Thoracic aorta (tissue), 2 donors: ENCODE results near the gene CREB3L2. TPM values are rescaled to one million over a fixed set of nuclear protein-coding genes. Genes with fewer than 3 reads are reported as not detected.
A peak's percentile ranks its signal among the peaks of the same experiment; 100 is the strongest.

Experiments used
- ATAC-seq: fragments of 150-250 bp; one replicate; pipeline ENCODE4 v1.8.0; 2017; ENCODE audit warnings: low read depth; ENCODE audit not compliant: insufficient number of reproducible peaks, low FRiP score
- DNase-seq: peaks from one replicate; pipeline ENCODE4 v3.0.0-alpha.2; 2020; ENCODE audit warnings: low spot score
- H3K27ac ChIP-seq, 2 donors: fragments of 200-600 bp; sonication (generic); 1 replicate in 1 of 2; 2 replicates in 1 of 2; pipeline ENCODE4 v1.5.1; 2016; ENCODE audit warnings: mild to moderate bottlenecking in 2 of 2, moderate library complexity in 2 of 2
- H3K27me3 ChIP-seq: fragments of 200-600 bp; sonication (generic); replicated peaks from 2 replicates; pipeline ENCODE4 v1.6.0; 2016; ENCODE audit warnings: mild to moderate bottlenecking; ENCODE audit not compliant: insufficient read depth
- H3K36me3 ChIP-seq: fragments of 200-600 bp; sonication (generic); one replicate; pipeline ENCODE4 v1.5.1; 2016
- H3K4me1 ChIP-seq, 2 donors: fragments of 200-600 bp; sonication (generic); 1 replicate in 1 of 2; 2 replicates in 1 of 2; pipeline versions ENCODE4 v1.5.1 to v1.6.0; 2016; ENCODE audit warnings: low read depth in 2 of 2, mild to moderate bottlenecking in 1 of 2; ENCODE audit not compliant: control insufficient read depth in 1 of 2
- H3K4me3 ChIP-seq: fragments of 200-600 bp; sonication (generic); 2 replicates; pipeline ENCODE4 v1.5.1; 2016; ENCODE audit warnings: mild to moderate bottlenecking
- H3K9me3 ChIP-seq: fragments of 200-600 bp; sonication (generic); 2 replicates; pipeline ENCODE4 v1.5.1; 2016
- CTCF ChIP-seq: fragments of 200-600 bp; sonication (generic); IDR thresholded peaks from one replicate; pipeline ENCODE4 v1.5.1; 2019; ENCODE audit warnings: antibody characterized with exemption
- total RNA-seq, 2 donors: library from RNA; depleted of rRNA; stranded (reverse); fragments of >200 nt; gene quantifications; one replicate each; pipeline versions ENCODE4 v1.1.0 to v1.2.3, GENCODE V29; 2016

CREB3L2 gene
- total RNA-seq, 2 donors from 2014 or later, result 85.3 to 96.7 TPM

DNA sequence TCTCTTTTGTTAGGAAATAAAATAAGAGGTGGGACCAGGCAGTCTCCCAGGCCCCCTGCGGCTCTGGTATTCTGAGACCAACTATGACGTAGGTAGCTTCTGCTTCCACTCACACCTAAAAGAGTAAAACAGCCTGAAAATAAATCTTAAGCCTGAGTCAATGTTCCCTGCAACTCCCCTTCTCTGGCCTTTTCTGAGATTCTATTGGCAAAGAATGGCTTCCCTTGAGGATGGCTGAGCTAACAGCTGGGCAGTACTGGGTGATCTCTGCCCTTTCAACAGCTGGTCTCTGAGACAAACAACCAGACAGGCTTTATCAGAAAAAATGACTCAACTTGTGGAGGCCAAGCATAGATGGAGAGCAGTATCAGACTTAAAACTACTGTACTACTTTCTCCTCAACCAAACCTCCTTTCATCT, 58.7 kb downstream of the CREB3L2 start:
- Histone ChIP-seq H3K4me3 (no peak overlapping the region), H3K36me3 (no peaks in the 10 kb centered on the region), H3K9me3 (no peaks in the 10 kb centered on the region), H3K4me1 (peaks cover 37 to 85% of the 10 kb centered on the region in 2 donors), H3K27ac (peak overlapping the region; percentile 74 to 78), H3K27me3 (no peaks in the 10 kb centered on the region)
- no peak for TF ChIP-seq CTCF
- ATAC-seq, result peak; percentile 59
- no peak for DNase-seq

GRCh38 chr7:137942484-137943115, 59.3 kb downstream of the CREB3L2 start:
- ATAC-seq (no peak), DNase-seq (no peak)
- peak overlapping the region; percentile 74 to 78 for H3K27ac ChIP-seq
- no peaks in the 10 kb centered on the region for H3K27me3 ChIP-seq
- H3K9me3 ChIP-seq, result no peaks in the 10 kb centered on the region
- H3K4me1 ChIP-seq, result peaks cover 37 to 80% of the 10 kb centered on the region in 2 donors
- no peak overlapping the region for H3K4me3 ChIP-seq
- H3K36me3 ChIP-seq, result no peaks in the 10 kb centered on the region
- TF ChIP-seq CTCF, result no peak

DNA sequence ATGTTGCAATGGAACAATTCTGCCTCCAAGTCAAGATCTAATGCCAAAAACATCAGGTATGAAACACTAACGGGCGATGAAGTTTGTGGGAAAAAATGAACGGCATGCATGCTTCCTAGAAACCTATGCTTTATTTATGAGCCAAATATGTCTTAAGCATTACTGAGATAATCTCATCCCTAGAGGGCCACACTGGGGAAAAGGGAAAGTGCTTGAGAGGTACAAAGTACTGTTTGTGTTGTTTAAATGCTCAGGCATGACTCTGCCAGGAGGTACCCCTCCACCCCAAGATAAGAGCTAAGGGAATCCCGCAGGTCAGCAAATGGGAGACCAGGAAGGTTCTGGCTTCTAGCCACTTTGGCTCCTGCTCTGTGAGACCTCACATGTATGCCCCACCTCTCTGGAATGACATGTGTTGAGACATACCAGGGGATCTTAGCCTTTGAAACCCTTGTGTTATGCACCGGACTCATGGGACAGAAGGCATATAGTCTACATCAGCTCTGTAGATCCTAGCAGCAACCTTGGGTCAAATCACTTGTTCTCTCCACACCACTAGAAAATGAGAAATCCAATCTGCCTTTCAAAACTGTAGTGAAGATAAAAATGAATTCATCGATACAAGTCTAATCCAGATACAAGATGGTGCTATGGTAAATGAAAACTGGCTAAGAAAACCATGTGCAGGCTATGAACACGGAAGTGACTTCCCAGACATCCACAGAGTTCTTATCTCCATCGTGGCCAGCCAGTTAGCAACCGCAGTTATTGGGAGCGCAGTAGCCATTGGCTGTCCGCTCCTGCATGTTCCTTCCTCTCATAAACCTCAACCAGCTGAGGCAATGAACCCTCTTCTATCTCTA, 61.0 kb downstream of the CREB3L2 start:
- Histone ChIP-seq H3K4me1 (peaks cover 53 to 85% of the 10 kb centered on the region in 2 donors), H3K9me3 (no peaks in the 10 kb centered on the region), H3K27me3 (no peaks in the 10 kb centered on the region), H3K36me3 (no peaks in the 10 kb centered on the region), H3K4me3 (peak overlapping the region; percentile 10), H3K27ac (peak overlapping the region; percentile 29 to 73)
- ATAC-seq, result peak; percentile 44
- TF ChIP-seq CTCF, result no peak
- DNase-seq, result no peak

DNA sequence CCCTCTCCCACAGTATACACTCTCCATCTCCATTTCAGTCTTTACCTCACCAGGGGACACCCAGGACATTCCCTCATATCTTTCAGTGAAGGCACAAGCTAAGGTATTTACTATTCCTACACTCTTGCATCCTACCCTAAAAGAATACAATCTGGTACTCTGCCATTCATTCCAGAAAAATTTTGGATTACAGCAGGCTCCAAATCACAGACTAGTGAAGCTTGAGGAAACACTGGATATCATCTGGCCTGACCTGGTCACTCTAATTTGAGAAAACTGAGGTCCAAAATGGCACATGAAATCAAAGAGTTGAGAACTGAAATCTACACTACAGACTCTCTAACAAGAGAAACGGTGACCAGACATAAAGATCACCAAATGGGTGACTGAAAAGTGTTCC, 61.7 kb downstream of the CREB3L2 start:
- Histone ChIP-seq H3K36me3 (no peaks in the 10 kb centered on the region), H3K4me3 (no peak overlapping the region), H3K27ac (peak overlapping the region; percentile 40 to 73), H3K4me1 (peaks cover 60 to 85% of the 10 kb centered on the region in 2 donors), H3K27me3 (no peaks in the 10 kb centered on the region), H3K9me3 (no peaks in the 10 kb centered on the region)
- no peak for ATAC-seq
- TF ChIP-seq CTCF, result no peak
- DNase-seq, result no peak

GRCh38 chr7:137937202-137937560, 64.7 kb downstream of the CREB3L2 start:
- H3K4me1 ChIP-seq, result peaks cover 57 to 88% of the 10 kb centered on the region in 2 donors
- ATAC-seq, result no peak
- no peaks in the 10 kb centered on the region for H3K27me3 ChIP-seq
- peak overlapping the region; percentile 70 to 84 for H3K27ac ChIP-seq
- peak overlapping the region; percentile 2 for H3K4me3 ChIP-seq
- no peak for DNase-seq
- no peak for TF ChIP-seq CTCF
- no peaks in the 10 kb centered on the region for H3K9me3 ChIP-seq
- H3K36me3 ChIP-seq, result no peaks in the 10 kb centered on the region
